Fibroblast of villous mesenchyme (primary cell): ENCODE results near the gene TMPRSS13. TPM values are rescaled to one million over a fixed set of nuclear protein-coding genes. Genes with fewer than 3 reads are reported as not detected.

ENCODE experiments used
- DNase-seq: peaks from one replicate; pipeline ENCODE4 v3.0.0-alpha.2; 2010; ENCODE audit warnings: low read depth
- H3K4me3 ChIP-seq: 2 replicates; pipeline ENCODE4 v1.5.1; 2011; ENCODE audit warnings: low read depth, mild to moderate bottlenecking, low read length
- total RNA-seq: library from RNA; depleted of rRNA; stranded (reverse); fragments of >200 nt; gene quantifications from 2 replicates; pipeline ENCODE4 v1.2.3, GENCODE V29; 2012
- TF ChIP-seq, protein P1 (sequence below): IDR thresholded peaks from 2 replicates; pipeline ENCODE4 v1.5.1; 2012; ENCODE audit warnings: low read depth, mild to moderate bottlenecking, low read length; ENCODE audit not compliant: insufficient read depth

Gene TMPRSS13
- total RNA-seq, 1 donor = not detected

DNA sequence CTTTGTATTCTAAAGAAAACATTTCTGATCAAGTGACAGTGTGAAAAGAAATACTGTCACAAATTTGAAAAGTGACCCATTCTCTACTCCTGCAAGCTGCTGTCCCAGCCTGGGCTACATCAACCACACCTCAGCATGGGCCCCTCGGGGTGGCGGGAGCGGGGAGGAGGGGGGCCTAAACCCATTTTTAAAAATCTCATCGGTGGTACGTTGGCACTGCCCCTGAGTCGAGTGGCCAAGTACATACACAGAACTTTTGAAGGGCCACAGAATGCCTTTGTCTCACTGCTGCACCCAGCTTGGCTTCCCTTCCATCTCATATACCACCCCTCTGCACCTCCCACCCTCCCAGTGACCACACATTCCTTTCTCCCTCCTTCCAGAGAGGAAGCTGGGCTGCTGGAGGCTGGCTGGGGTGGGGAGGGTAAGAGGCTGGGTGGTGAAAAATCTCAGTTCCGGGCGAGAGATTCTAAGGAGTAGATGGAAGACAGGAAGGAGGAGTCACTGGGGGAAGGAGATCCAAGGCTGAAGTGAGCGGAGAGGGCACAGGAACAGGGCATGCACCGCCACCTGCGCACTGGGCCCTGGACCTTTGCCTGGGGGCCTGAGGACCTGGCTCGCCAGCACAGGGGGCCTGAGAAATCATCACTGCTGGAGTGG, 73.9 kb downstream of the TMPRSS13 start:
- no peak for DNase-seq
- TF ChIP-seq, protein P1, sequence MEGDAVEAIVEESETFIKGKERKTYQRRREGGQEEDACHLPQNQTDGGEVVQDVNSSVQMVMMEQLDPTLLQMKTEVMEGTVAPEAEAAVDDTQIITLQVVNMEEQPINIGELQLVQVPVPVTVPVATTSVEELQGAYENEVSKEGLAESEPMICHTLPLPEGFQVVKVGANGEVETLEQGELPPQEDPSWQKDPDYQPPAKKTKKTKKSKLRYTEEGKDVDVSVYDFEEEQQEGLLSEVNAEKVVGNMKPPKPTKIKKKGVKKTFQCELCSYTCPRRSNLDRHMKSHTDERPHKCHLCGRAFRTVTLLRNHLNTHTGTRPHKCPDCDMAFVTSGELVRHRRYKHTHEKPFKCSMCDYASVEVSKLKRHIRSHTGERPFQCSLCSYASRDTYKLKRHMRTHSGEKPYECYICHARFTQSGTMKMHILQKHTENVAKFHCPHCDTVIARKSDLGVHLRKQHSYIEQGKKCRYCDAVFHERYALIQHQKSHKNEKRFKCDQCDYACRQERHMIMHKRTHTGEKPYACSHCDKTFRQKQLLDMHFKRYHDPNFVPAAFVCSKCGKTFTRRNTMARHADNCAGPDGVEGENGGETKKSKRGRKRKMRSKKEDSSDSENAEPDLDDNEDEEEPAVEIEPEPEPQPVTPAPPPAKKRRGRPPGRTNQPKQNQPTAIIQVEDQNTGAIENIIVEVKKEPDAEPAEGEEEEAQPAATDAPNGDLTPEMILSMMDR = no peak
- no peak overlapping the region for H3K4me3 ChIP-seq

GRCh38 chr11:117852309-117852708, 76.9 kb downstream of the TMPRSS13 start:
- TF ChIP-seq, protein P1 = no peak
- H3K4me3 ChIP-seq = no peak overlapping the region
- DNase-seq = no peak

DNA sequence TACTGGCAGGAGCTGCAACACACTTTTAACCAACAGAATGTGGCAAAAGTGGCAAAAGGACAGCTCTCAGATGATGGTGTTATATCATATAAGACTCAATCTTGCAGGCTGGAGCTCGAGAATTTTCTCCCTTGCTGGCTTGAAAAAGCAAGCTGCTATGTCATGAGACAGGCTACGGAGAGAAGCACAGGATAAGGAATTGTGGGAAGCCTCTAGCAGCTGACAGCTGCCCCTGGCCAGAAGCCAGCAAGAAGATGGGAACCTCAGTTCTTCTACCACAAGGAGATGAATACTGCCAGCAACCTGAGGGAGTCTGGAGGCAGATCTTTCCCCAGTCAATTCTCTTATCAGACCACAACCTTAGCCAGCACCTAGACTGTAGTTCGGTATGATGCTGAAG, 77.3 kb downstream of the TMPRSS13 start:
- TF ChIP-seq, protein P1 = no peak
- DNase-seq = no peak
- H3K4me3 ChIP-seq = no peak overlapping the region

DNA sequence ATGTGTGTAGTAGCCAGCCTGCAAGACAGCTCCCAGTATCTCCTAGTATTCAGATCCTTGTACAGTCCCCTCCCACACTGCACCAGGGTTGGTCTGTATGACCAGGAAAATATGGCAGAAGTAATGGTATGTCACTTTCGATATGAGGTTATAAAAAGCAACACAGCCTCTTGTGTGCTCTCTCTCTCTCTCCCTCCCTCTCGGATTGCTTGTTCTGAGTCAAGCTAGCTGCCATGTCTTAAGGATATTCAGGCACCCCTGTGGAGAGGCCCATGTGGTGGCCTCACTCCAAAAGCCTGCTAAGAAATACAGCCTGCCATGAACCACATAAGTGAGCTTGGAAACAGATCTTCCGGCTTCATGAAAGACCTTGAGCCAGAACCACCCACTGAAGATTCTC, 78.1 kb downstream of the TMPRSS13 start:
- TF ChIP-seq, protein P1 = no peak
- no peak for DNase-seq

More for the DNA sequence above, 78.1 kb downstream of the TMPRSS13 start:
- no peak overlapping the region for H3K4me3 ChIP-seq

Other genes starting within 250 kb of the TMPRSS13 start
- gene DSCAML1, start 132.2 kb downstream of the TMPRSS13 start, total RNA-seq = not detected in 2 replicates
- not detected in 2 replicates for gene FXYD2, start 104.7 kb downstream of the TMPRSS13 start, total RNA-seq
- not detected in 2 replicates for gene FXYD6, start 52.7 kb downstream of the TMPRSS13 start, total RNA-seq
- gene IL10RA, start 57.0 kb upstream of the TMPRSS13 start, total RNA-seq = not detected in 2 replicates
- not detected in 2 replicates for gene TMPRSS4, start 147.7 kb upstream of the TMPRSS13 start, total RNA-seq
- gene SMIM35, start 157.6 kb upstream of the TMPRSS13 start, total RNA-seq = not detected in 2 replicates
- not detected in 2 replicates for gene SCN4B, start 223.4 kb upstream of the TMPRSS13 start, total RNA-seq
- gene SCN2B, start 247.2 kb upstream of the TMPRSS13 start, total RNA-seq = not detected in 2 replicates